GM19324 (cell line): ENCODE measurements around the gene PRR36.

ENCODE experiments used
- ATAC-seq: cut with Tn5 transposase; IDR thresholded peaks from one replicate; pipeline ENCODE4 v1.9.1; 2021; ENCODE audit warnings: mild to moderate bottlenecking, moderate library complexity; ENCODE audit not compliant: unreplicated experiment, low FRiP score

Gene PRR36

DNA sequence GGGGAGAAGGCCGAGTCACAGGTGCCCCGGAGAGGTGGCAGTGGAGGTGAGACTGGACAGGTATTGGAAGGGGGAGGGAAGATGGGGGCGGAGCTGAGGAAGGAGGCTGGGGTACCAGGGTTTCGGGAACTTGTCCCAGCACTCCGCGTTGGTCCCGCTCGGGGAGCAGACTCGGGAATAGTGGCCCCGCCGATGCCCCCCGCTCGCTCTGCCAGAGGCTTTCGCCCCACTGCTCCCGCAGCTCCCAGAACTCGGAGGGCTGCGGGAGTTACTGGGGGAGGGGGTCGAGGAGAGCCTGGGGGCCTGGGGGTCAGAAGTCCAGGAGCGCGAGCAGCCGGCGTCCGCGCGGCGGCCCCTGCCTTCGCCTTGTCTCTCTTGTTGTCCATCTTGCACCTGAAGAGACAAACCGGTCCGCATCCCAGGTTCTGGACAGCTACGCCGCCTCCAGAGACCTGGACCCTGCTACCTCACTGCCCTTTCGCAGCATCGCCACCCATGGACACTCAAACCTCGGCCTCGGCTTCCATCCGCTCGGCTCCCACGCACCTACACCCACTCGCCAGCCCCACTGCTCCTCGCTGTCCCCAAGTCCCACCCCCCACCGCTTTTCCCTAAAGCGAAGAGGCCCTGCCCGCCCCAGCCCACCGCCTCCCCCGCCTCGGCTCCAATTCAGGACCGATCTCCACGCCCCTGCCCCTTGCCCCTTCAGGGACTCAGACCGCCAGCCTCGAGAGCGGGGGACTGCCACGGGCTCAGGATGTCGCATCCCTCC lies 700 bp downstream of the PRR36 start:
- no peak for ATAC-seq

DNA sequence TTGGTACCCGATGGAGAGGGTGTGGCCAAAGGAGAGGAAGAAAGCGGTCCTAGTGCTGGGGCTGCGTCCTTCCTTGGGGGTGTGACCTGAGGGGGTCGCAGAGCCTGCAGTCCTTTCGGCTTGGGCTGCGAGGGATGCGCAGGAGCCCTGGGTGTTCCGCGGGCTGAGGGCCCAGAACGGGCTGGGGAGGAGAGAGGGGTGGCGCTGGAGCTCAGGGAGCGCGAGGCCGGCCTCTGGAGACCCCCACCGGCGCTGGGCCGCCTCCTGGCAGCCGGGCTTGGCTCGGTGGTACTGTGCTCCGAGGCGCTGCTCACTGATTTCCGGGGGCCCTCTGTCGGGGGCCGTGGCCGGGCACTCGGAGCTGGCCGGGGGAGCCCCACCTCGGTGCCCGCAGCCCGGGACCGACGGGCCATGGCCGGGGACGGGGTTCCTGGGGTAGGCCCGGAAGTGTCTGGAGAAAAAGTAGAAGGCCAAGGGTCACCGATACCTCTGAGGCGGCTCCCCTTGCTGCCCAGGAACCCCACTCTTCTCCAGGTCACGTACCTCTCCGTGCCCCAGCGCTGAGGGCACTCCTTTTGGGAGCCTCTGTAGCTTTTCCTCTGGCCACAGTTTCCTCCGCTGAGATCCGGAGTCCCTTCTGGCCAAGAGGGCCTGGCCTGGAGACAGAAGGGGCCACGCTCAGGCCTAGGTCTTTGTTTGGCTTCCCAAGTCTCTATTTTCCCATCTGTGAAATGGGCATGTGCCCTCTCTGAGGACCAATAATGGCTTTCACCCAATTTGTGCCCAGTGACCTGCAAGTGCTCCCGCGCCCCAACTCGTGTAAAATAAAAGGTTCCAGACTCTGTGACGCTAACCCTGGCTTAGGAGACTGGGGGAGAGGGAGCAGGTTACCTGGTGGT lies 1.6 kb downstream of the PRR36 start:
- ATAC-seq, result no peak

DNA sequence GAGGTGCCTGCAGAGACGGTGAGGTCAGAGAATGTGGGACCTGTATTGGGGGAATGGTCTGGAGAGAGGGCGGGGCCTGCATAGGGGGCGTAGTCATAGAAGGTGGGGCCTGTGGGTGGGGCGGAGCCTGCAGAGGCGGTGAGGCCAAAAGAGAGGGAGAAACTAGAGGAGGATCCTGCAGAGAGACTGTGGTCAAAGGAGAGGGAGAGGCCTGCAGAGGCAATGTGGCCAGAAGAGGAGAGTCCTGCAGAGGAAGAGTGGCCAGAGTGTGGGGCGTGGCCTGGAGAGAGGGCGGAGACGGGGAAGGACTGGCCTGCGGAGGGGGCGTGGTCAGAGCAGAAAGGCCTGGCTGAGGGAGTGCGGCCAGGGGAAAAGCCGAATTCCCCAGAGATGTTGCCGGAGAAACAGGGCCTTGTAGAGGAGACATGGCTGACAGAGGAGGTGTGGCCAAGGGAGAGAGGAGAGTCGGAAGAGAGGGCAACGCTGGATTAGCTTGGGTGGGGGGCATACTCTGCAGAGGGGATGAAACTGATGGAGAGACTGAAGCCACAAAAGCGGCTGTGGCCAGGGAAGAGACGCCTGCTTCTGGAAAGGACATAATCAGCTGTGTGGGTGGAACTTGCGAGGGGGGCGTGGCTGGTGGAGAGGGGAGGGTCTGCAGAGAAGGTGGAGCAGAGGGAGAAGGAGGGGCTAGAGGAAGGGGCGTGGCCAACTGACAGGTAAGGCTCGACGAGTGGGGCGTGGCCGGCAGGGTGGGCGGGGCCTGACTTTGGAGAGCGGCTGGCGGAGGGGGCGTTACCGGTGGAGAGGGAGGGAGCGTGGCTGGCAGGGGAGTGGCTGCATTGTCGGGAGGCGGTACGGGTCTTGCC lies 2.5 kb downstream of the PRR36 start:
- no peak for ATAC-seq

GRCh38 chr19:7870571-7871436 lies 3.4 kb downstream of the PRR36 start:
- ATAC-seq, result no peak

DNA sequence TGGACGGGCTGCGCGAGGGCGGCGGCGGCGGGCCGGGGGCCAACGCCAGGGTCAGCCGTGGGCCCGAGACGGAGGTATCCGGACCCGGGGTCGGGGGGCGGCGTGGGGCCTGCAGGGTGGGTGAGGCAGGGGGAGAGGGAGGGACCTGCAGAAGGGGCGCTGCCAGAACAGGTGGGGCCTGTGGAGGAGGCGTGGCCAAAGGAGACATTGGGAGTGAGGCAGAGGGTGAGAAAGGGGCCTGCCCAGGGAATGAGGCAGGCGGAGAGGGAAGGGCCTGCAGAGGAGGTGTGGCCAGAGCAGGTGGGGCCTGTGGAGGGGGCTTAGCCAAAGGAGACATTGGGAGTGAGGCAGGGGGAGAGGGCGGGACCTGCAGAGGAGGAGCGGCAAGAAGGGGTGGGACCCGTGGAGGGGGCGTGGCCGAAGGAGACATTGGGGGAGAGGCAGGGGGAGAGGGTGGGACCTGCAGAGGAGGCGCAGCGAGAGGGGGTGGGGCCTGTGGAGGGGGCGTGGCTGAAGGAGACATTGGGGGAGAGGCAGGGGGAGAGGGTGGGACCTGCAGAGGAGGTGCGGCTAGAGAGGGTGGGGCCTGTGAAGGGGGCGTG lies 4.2 kb downstream of the PRR36 start:
- ATAC-seq, result no peak

DNA sequence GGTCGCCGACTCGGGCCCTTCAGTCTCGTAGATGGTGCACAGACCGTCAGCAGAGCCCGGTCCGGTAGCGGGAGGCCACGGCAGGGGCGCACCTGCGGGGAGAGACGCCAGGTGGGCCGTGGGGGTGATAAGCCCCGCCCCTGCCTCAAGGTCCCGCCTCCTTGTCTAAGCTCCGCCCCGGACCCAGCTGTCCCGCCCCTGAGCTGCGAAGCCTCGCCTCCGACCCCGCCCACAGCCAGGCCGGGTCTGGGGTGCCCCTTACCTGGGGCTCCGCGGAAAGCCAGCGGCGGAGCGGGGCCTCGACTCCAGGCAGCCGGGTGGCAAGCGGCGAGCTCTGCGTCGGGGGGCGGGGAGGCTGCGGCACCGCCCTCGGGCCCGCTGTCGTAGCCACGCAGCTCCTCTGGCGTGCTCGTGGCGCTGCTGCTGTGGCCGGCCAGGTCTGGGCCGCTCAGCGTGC lies 4.7 kb downstream of the PRR36 start:
- peak; percentile 73 for ATAC-seq

DNA sequence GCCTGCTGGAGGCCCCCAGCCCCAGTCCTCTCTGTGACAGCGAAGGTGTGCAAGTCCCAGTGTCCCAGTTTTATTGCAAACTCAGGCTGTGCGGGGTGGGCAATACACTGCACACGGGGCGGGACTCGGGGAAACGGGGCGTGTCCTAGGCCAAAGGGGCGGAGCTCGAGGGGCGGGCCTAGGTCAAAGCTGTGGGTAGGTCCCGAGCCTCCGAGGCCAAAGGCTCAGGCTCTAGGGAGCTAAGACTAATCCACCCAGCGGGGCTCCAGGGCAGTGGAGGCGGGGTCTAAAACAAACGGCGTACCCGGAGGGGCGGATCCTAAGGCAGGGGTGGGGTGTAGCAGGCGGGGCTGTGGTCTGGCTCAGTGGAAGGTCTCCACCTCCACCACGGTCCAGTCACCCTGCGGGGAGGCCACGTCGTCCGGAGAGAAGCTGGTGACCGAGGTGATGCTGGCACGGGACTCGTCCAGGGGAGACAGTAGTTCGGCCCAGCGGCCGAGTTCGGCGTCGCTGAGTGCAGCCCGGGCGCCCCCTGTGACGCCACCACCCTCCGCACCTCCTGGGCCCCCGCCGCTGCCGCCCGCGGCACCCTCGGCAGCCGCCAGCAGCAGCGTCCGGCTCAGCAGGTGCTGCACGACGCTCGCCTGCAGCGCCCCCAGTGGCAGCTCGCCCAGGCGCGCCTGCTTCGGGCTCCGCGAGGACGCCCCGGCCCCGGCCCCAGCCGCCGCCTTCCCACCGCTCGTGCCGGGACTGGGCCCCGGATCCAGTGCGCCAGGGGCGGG lies 5.3 kb downstream of the PRR36 start:
- ATAC-seq, result peak; percentile 71

- no peak for ATAC-seq
These were observed 5.9 kb downstream of the PRR36 start for GRCh38 chr19:7868326-7868670.

- no peak for ATAC-seq
These were observed 6.9 kb downstream of the PRR36 start for GRCh38 chr19:7867092-7867844.

DNA sequence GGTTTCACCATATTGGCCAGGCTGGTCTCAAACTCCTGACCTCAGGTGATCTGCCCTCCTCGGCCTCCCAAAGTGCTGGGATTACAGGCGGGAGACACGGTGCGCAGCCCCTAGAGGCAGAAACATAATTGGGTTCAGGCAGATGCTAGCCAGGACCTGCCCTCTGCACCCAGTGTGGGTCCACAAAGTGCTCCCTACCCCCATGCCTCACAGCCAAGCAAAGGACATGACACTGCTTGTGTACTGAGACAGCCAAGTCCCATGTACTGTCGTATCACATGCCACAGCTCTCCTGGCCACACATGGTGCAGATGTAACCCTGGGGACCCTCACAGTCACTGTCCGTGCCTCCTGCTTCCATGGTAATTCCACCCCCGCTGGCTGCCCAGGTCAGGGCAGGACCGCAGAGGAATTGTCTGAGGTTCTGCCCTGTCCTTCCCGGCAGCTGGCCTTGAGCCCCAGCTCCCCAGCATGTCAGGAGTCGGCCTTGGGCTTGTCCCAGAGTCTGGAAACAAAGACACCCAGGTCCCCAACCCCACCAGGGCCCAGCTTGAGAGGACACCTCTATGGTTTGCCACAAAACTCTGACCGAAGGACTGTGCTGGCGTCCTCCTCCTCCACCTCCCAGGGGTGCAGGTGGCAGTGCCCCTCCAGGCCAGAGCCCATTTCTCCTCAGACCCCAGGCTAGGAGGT lies 7.6 kb downstream of the PRR36 start:
- no peak for ATAC-seq

GRCh38 chr19:7865262-7865911 lies 8.8 kb downstream of the PRR36 start:
- ATAC-seq, result no peak

DNA sequence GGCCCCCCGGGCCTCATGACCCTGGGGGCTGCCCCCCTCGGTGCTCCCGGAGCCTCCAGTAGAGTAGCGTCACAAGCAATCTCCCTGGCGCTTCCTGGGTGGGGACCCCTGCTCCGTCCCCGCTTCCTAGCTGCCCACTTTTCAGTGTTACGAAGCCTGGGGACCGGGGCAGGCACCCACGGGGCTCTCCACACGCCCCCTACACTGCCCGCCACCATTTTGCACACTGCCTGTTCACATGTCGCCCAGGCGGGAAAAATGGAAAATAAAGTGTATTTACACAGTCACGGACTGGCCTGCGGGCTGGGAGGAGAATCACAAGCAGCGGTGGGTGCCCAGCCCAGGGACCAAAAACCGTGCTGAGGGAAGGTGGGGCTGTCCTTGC lies 9.5 kb downstream of the PRR36 start:
- ATAC-seq, result no peak

GRCh38 chr19:7863971-7864689 lies 10.1 kb downstream of the PRR36 start:
- no peak for ATAC-seq

DNA sequence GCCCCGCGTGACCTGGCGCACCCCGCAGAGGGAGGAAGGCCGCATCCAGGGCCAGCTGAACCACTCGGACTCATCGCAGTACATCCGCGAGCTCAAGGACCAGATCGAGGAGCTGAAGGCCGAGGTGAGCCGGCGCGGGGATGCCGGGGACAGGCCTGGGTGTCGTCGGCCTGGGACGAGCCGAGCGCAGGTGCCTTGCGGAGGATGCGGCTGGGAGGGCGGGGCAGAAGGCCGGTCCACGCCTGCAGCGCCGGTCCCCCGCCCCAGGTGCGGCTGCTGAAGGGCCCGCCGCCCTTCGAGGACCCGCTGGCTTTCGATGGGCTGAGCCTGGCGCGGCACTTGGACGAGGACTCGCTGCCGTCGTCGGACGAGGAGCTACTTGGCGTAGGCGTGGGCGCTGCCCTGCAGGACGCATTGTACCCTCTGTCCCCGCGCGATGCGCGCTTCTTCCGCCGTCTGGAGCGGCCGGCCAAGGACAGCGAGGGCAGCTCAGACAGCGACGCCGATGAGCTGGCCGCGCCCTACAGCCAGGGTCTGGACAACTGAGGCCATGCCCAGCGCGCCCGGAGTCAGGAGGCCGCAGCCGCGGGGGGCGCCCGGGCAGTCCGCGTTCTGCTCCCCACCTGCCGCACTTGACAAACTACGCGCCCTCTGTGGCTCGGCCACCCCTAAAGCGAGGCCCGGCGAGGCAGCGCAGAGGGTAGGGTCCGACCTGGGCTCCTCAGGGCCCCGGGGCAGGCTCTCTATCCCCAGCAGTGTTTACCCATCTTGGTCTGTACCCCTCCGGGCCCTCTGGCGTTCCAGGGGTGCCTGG lies 10.8 kb downstream of the PRR36 start:
- no peak for ATAC-seq

DNA sequence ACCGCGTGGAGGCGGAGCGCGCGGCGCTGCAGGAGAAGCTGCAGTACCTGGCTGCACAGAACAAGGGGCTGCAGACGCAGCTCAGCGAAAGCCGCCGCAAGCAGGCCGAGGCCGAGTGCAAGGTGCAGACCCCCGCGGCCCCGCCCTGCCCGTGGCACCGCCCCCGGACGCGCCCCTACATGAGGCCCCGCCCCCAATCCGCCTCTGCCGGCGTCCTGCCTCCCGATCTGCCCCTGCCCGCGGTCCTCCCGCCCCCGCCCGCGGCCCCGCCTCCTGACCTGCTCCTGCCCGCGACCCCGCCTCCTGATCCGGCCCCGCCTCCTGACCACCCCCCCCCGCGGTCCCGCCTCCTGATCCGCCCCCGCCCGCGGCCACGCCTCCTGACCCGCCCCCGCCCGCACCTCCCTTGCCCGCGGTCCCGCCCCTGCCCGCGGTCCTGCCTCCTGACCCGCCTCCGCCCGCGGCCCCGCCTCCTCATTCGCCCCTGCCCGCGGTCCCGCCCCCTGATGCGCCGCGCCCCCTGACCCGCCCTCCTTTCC lies 11.7 kb downstream of the PRR36 start:
- ATAC-seq, result no peak
